ENCODE results near the gene SLC22A9.
"Not testable (repeated sequence)": the region's sequence is repeated elsewhere in the genome, so short reads cannot be mapped to it uniquely, and the experiment has no call there.

SLC22A9 gene

GRCh38 chr11:63404161-63404935 is 34.8 kb downstream of the SLC22A9 start:
- Histone ChIP-seq H3K9me3 (ENCODE audit: control insufficient read depth, low read length) (no peaks in the 10 kb centered on the region), H3K4me1 (ENCODE audit: control insufficient read depth, insufficient read depth, low read length) (no peaks in the 10 kb centered on the region), H3K36me3 (ENCODE audit: control insufficient read depth, insufficient read depth, low read length) (no peaks in the 10 kb centered on the region), H3K9ac (ENCODE audit: low read length) (no peak overlapping the region), H3K4me3 (ENCODE audit: low read length) (no peak overlapping the region), H3K27me3 (ENCODE audit: control insufficient read depth, insufficient read depth, low read length) (no peaks in the 10 kb centered on the region)

- no peaks in the 10 kb centered on the region for H3K9me3 ChIP-seq (ENCODE audit: control insufficient read depth, low read length)
- no peaks in the 10 kb centered on the region for H3K27me3 ChIP-seq (ENCODE audit: control insufficient read depth, insufficient read depth, low read length)
- H3K36me3 ChIP-seq (ENCODE audit: control insufficient read depth, insufficient read depth, low read length) = no peaks in the 10 kb centered on the region
- no peak overlapping the region for H3K9ac ChIP-seq (ENCODE audit: low read length)
- H3K4me1 ChIP-seq (ENCODE audit: control insufficient read depth, insufficient read depth, low read length) = no peaks in the 10 kb centered on the region
- H3K4me3 ChIP-seq (ENCODE audit: low read length) = no peak overlapping the region
Measured at GRCh38 chr11:63405114-63405513, 35.5 kb downstream of the SLC22A9 start.

- no peaks in the 10 kb centered on the region for H3K4me1 ChIP-seq (ENCODE audit: control insufficient read depth, insufficient read depth, low read length)
- no peak overlapping the region for H3K9ac ChIP-seq (ENCODE audit: low read length)
- no peaks in the 10 kb centered on the region for H3K9me3 ChIP-seq (ENCODE audit: control insufficient read depth, low read length)
- H3K36me3 ChIP-seq (ENCODE audit: control insufficient read depth, insufficient read depth, low read length) = no peaks in the 10 kb centered on the region
- no peaks in the 10 kb centered on the region for H3K27me3 ChIP-seq (ENCODE audit: control insufficient read depth, insufficient read depth, low read length)
- no peak overlapping the region for H3K4me3 ChIP-seq (ENCODE audit: low read length)
Measured at GRCh38 chr11:63406458-63406857, 36.9 kb downstream of the SLC22A9 start.

- no peaks in the 10 kb centered on the region for H3K4me1 ChIP-seq (ENCODE audit: control insufficient read depth, insufficient read depth, low read length)
Measured at GRCh38 chr11:63417174-63417852, 47.7 kb downstream of the SLC22A9 start.

GRCh38 chr11:63427971-63428508 is 58.5 kb downstream of the SLC22A9 start:
- no peaks in the 10 kb centered on the region for H3K4me1 ChIP-seq (ENCODE audit: control insufficient read depth, insufficient read depth, low read length)
- no peaks in the 10 kb centered on the region for H3K9me3 ChIP-seq (ENCODE audit: control insufficient read depth, low read length)
- no peak overlapping the region for H3K9ac ChIP-seq (ENCODE audit: low read length)
- no peak overlapping the region for H3K4me3 ChIP-seq (ENCODE audit: low read length)
- no peaks in the 10 kb centered on the region for H3K27me3 ChIP-seq (ENCODE audit: control insufficient read depth, insufficient read depth, low read length)
- H3K36me3 ChIP-seq (ENCODE audit: control insufficient read depth, insufficient read depth, low read length) = no peaks in the 10 kb centered on the region

More at GRCh38 chr11:63417174-63417852, 47.7 kb downstream of the SLC22A9 start:
- Histone ChIP-seq H3K36me3 (ENCODE audit: control insufficient read depth, insufficient read depth, low read length) (no peaks in the 10 kb centered on the region), H3K4me3 (ENCODE audit: low read length) (no peak overlapping the region), H3K27me3 (ENCODE audit: control insufficient read depth, insufficient read depth, low read length) (no peaks in the 10 kb centered on the region), H3K9ac (ENCODE audit: low read length) (no peak overlapping the region), H3K9me3 (ENCODE audit: control insufficient read depth, low read length) (no peaks in the 10 kb centered on the region)

GRCh38 chr11:63430731-63431130 is 61.1 kb downstream of the SLC22A9 start:
- not testable (repeated sequence) for H3K9me3 ChIP-seq (ENCODE audit: control insufficient read depth, low read length); H3K27me3 ChIP-seq (ENCODE audit: control insufficient read depth, insufficient read depth, low read length); H3K4me3 ChIP-seq (ENCODE audit: low read length); H3K4me1 ChIP-seq (ENCODE audit: control insufficient read depth, insufficient read depth, low read length); H3K9ac ChIP-seq (ENCODE audit: low read length); H3K36me3 ChIP-seq (ENCODE audit: control insufficient read depth, insufficient read depth, low read length)

- not testable (repeated sequence) for H3K4me3 ChIP-seq (ENCODE audit: low read length); H3K9ac ChIP-seq (ENCODE audit: low read length); H3K27me3 ChIP-seq (ENCODE audit: control insufficient read depth, insufficient read depth, low read length); H3K36me3 ChIP-seq (ENCODE audit: control insufficient read depth, insufficient read depth, low read length); H3K9me3 ChIP-seq (ENCODE audit: control insufficient read depth, low read length); H3K4me1 ChIP-seq (ENCODE audit: control insufficient read depth, insufficient read depth, low read length)
Measured at GRCh38 chr11:63435351-63435750, 65.8 kb downstream of the SLC22A9 start.

GRCh38 chr11:63435831-63436230 is 66.2 kb downstream of the SLC22A9 start:
- not testable (repeated sequence) for H3K27me3 ChIP-seq (ENCODE audit: control insufficient read depth, insufficient read depth, low read length); H3K4me3 ChIP-seq (ENCODE audit: low read length); H3K36me3 ChIP-seq (ENCODE audit: control insufficient read depth, insufficient read depth, low read length); H3K9me3 ChIP-seq (ENCODE audit: control insufficient read depth, low read length); H3K9ac ChIP-seq (ENCODE audit: low read length); H3K4me1 ChIP-seq (ENCODE audit: control insufficient read depth, insufficient read depth, low read length)

DNA sequence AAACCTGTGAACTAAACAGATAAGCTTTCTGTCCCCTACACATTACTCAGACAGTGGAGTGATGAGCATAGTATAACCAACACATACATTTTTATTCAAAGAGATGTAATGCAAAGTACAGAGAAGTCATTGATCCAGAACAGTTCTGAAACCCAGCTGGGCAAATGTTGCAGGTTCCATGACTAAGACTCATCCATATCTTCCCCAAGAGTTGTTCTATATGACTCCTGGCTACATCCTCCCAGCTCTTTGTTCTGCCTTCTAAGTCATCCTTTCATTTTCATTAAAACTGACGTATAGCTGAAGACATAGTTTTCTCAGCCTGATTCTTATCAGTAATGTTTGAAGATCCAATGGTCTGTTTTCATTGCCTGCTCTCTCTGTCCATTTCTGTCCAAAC is 74.1 kb downstream of the SLC22A9 start:
- H3K9ac ChIP-seq (ENCODE audit: low read length) = no peak overlapping the region
- no peaks in the 10 kb centered on the region for H3K36me3 ChIP-seq (ENCODE audit: control insufficient read depth, insufficient read depth, low read length)
- no peaks in the 10 kb centered on the region for H3K9me3 ChIP-seq (ENCODE audit: control insufficient read depth, low read length)
- H3K4me3 ChIP-seq (ENCODE audit: low read length) = no peak overlapping the region
- no peaks in the 10 kb centered on the region for H3K4me1 ChIP-seq (ENCODE audit: control insufficient read depth, insufficient read depth, low read length)
- no peaks in the 10 kb centered on the region for H3K27me3 ChIP-seq (ENCODE audit: control insufficient read depth, insufficient read depth, low read length)

- H3K27me3 ChIP-seq (ENCODE audit: control insufficient read depth, insufficient read depth, low read length) = no peaks in the 10 kb centered on the region
- no peak overlapping the region for H3K9ac ChIP-seq (ENCODE audit: low read length)
- H3K9me3 ChIP-seq (ENCODE audit: control insufficient read depth, low read length) = no peaks in the 10 kb centered on the region
- H3K4me1 ChIP-seq (ENCODE audit: control insufficient read depth, insufficient read depth, low read length) = no peaks in the 10 kb centered on the region
- H3K4me3 ChIP-seq (ENCODE audit: low read length) = no peak overlapping the region
- no peaks in the 10 kb centered on the region for H3K36me3 ChIP-seq (ENCODE audit: control insufficient read depth, insufficient read depth, low read length)
Measured at GRCh38 chr11:63444160-63444559, 74.6 kb downstream of the SLC22A9 start.

DNA sequence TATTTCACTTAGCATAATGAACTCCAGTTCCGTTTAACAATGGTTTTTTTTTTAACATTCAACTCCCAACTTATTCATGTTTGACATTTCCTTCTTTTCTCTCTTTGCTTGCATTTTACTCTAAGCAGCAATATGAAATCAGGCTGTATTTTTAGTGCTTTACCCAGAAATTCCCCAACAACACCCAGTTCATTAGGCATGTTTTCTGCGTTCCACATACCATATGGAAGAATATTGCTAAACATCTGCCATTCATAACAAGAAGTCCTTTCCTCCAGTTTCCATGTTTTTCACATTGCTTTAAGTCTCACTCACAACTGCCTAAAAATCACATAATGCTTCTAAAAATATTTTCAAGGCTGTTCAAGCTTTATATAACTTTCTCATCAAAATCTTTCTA is 75.5 kb downstream of the SLC22A9 start:
- Histone ChIP-seq H3K9ac (ENCODE audit: low read length) (no peak overlapping the region), H3K4me1 (ENCODE audit: control insufficient read depth, insufficient read depth, low read length) (no peaks in the 10 kb centered on the region), H3K36me3 (ENCODE audit: control insufficient read depth, insufficient read depth, low read length) (no peaks in the 10 kb centered on the region), H3K4me3 (ENCODE audit: low read length) (no peak overlapping the region), H3K9me3 (ENCODE audit: control insufficient read depth, low read length) (no peaks in the 10 kb centered on the region), H3K27me3 (ENCODE audit: control insufficient read depth, insufficient read depth, low read length) (no peaks in the 10 kb centered on the region)

- Histone ChIP-seq H3K9me3 (ENCODE audit: control insufficient read depth, low read length) (no peaks in the 10 kb centered on the region), H3K36me3 (ENCODE audit: control insufficient read depth, insufficient read depth, low read length) (no peaks in the 10 kb centered on the region), H3K4me1 (ENCODE audit: control insufficient read depth, insufficient read depth, low read length) (no peaks in the 10 kb centered on the region), H3K27me3 (ENCODE audit: control insufficient read depth, insufficient read depth, low read length) (no peaks in the 10 kb centered on the region), H3K9ac (ENCODE audit: low read length) (no peak overlapping the region), H3K4me3 (ENCODE audit: low read length) (no peak overlapping the region)
Measured at GRCh38 chr11:63445720-63446119, 76.1 kb downstream of the SLC22A9 start.
